Measurements from ENCODE around the gene LCN10. TPM values are rescaled to one million over a fixed set of nuclear protein-coding genes. Genes with fewer than 3 reads are reported as not detected.
A peak's percentile ranks its signal among the peaks of the same experiment; 100 is the strongest.

Gene LCN10
- total and polyA plus RNA-seq, 9 of the 15 experiments (the other 6 are each of a cell fraction or from before 2014, with no cell fraction given), result 0.10 to 0.21 (median 0.14) TPM; not detected in 6

GRCh38 chr9:136789523-136789937 is 46.8 kb upstream of the LCN10 start (continued):
- TF ChIP-seq PBX2 (CRISPR knock-in tag; IDR thresholded peaks at IDR 0.05; ENCODE audit: low read depth) (no peak), PBX2 (tag; conservative IDR thresholded peaks at IDR 0.05; ENCODE audit: low read depth) (0 out of 2 replicates have a peak, but pooled peaks have one; percentile 13), SMAD4 (CRISPR knock-in tag; conservative IDR thresholded peaks at IDR 0.05) (peak; percentile 94), SMARCA4 (IDR thresholded peaks at IDR 0.05) (no peak), TCFL5 (CRISPR knock-in tag; conservative IDR thresholded peaks at IDR 0.05) (peak; percentile 81; the same call in 1 of the 2 replicates), SMARCA5 (IDR thresholded peaks at IDR 0.05) (no peak), ZBTB12 (CRISPR knock-in tag; IDR thresholded peaks at IDR 0.05) (peak; percentile 70), ZNF41 (CRISPR knock-in tag; conservative IDR thresholded peaks at IDR 0.05) (peak; percentile 79), HSF4 (CRISPR knock-in tag; IDR thresholded peaks at IDR 0.05; ENCODE audit: borderline replicate concordance) (peak; percentile 88; the same call in 1 of the 2 replicates), CXXC5 (CRISPR knock-in tag; IDR thresholded peaks at IDR 0.05) (peak; percentile 81; the same call in 1 of the 2 replicates), ZSCAN32 (CRISPR knock-in tag; IDR thresholded peaks at IDR 0.05) (no peak), PHF8 (IDR thresholded peaks at IDR 0.05; ENCODE audit: borderline replicate concordance, low read length) (0 out of 2 replicates have a peak, but pooled peaks have one; percentile 7), CREB5 (CRISPR knock-in tag; IDR thresholded peaks at IDR 0.05) (peak; percentile 76; the same call in 1 of the 2 replicates), ZBTB17 (CRISPR knock-in tag; IDR thresholded peaks at IDR 0.05) (peak; percentile 90), RFX7 (CRISPR knock-in tag; IDR thresholded peaks at IDR 0.05) (peak; percentile 83; the same call in 1 of the 2 replicates), CREB3 (tag; conservative IDR thresholded peaks at IDR 0.05; ENCODE audit: low read depth) (peak; percentile 96), KLF1 (tag; IDR thresholded peaks at IDR 0.05) (no peak), SUPT5H (IDR thresholded peaks at IDR 0.05) (no peak), ZNF589 (CRISPR knock-in tag; IDR thresholded peaks at IDR 0.05; ENCODE audit: low read depth) (peak; percentile 75), PYGO2 (tag; IDR thresholded peaks at IDR 0.05) (peak; percentile 79), BMI1 (IDR thresholded peaks at IDR 0.05; ENCODE audit: low read length) (no peak), E4F1 (CRISPR knock-in tag; IDR thresholded peaks at IDR 0.05; ENCODE audit: borderline replicate concordance) (0 out of 2 replicates have a peak, but pooled peaks have one; percentile 60)
